Nephron progenitor cell (in vitro differentiated cells): ENCODE results near the gene UQCR11.

Experiments
- DNase-seq: peaks from one replicate; pipeline ENCODE4 v3.0.0; 2021
- H3K27ac Mint-ChIP-seq: 2 replicates; pipeline ENCODE4 v1.8.0; 2021; ENCODE audit warnings: mild to moderate bottlenecking, moderate library complexity, mixed read lengths
- H3K27me3 Mint-ChIP-seq: 2 replicates; pipeline ENCODE4 v1.8.0; 2021; ENCODE audit warnings: mild to moderate bottlenecking, low read depth, mixed read lengths; ENCODE audit not compliant: poor library complexity
- H3K36me3 Mint-ChIP-seq: 2 replicates; pipeline ENCODE4 v1.8.0; 2021; ENCODE audit warnings: low read depth, mixed read lengths
- H3K4me1 Mint-ChIP-seq: 2 replicates; pipeline ENCODE4 v1.8.0; 2021; ENCODE audit warnings: mixed read lengths
- H3K4me3 Mint-ChIP-seq: 2 replicates; pipeline ENCODE4 v1.8.0; 2021; ENCODE audit warnings: mild to moderate bottlenecking, moderate library complexity, mixed read lengths
- H3K9me3 Mint-ChIP-seq: 2 replicates; pipeline ENCODE4 v1.8.0; 2021; ENCODE audit warnings: mild to moderate bottlenecking, moderate library complexity, mixed read lengths
- CTCF ChIP-seq: fragments of 200-600 bp; sonication (generic); IDR thresholded peaks from 2 replicates; pipeline ENCODE4 v1.5.0; 2021; ENCODE audit warnings: antibody characterized with exemption

Gene UQCR11

GRCh38 chr19:1561236-1561842 lies 43.9 kb downstream of the UQCR11 start:
- H3K27me3 Mint-ChIP-seq = no peaks in the 10 kb centered on the region
- peaks cover 64% of the 10 kb centered on the region for H3K36me3 Mint-ChIP-seq
- no peak for DNase-seq
- no peak for TF ChIP-seq CTCF
- peaks cover 20% of the 10 kb centered on the region for H3K4me1 Mint-ChIP-seq
- no peak overlapping the region for H3K27ac Mint-ChIP-seq
- no peak overlapping the region for H3K4me3 Mint-ChIP-seq
- no peaks in the 10 kb centered on the region for H3K9me3 Mint-ChIP-seq

- no peak overlapping the region for H3K4me3 Mint-ChIP-seq
- DNase-seq = no peak
- no peaks in the 10 kb centered on the region for H3K27me3 Mint-ChIP-seq
- H3K4me1 Mint-ChIP-seq = peaks cover 17% of the 10 kb centered on the region
- peaks cover 61% of the 10 kb centered on the region for H3K36me3 Mint-ChIP-seq
- H3K27ac Mint-ChIP-seq = no peak overlapping the region
- H3K9me3 Mint-ChIP-seq = no peaks in the 10 kb centered on the region
- no peak for TF ChIP-seq CTCF
These were observed 44.9 kb downstream of the UQCR11 start for GRCh38 chr19:1560286-1560882.

DNA sequence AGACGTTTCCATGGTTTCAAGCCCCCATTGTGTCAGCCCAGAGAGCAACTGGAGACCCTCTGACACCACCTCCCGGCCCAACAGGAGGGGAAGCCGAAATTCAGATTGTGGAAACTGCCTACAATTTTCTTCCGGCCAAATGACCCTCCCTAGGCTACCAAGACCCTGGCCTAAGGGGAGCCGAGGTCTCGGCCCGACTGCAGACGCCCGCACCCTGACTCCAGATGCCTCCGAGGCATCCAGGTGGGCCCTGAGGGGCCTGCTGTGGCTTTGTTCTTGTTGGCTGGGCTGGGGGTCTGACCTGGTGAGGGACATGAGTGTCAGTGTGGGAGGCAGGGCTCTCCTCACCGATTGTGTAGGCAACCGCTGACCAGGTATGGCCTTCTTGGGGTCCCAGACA lies 46.7 kb downstream of the UQCR11 start:
- Mint-ChIP-seq H3K4me1 (peaks cover 13% of the 10 kb centered on the region), H3K27ac (peak overlapping the region; percentile 86), H3K36me3 (peaks cover 52% of the 10 kb centered on the region), H3K9me3 (no peaks in the 10 kb centered on the region), H3K27me3 (no peaks in the 10 kb centered on the region), H3K4me3 (no peak overlapping the region)
- no peak for DNase-seq
- TF ChIP-seq CTCF = no peak

- no peaks in the 10 kb centered on the region for H3K27me3 Mint-ChIP-seq
- H3K36me3 Mint-ChIP-seq = peaks cover 39% of the 10 kb centered on the region
- H3K4me3 Mint-ChIP-seq = no peak overlapping the region
- peaks cover 6% of the 10 kb centered on the region for H3K9me3 Mint-ChIP-seq
- DNase-seq = no peak
- no peak for TF ChIP-seq CTCF
- H3K27ac Mint-ChIP-seq = no peak overlapping the region
- peaks cover 9% of the 10 kb centered on the region for H3K4me1 Mint-ChIP-seq
These were observed 48.7 kb downstream of the UQCR11 start for GRCh38 chr19:1556390-1557070.

DNA sequence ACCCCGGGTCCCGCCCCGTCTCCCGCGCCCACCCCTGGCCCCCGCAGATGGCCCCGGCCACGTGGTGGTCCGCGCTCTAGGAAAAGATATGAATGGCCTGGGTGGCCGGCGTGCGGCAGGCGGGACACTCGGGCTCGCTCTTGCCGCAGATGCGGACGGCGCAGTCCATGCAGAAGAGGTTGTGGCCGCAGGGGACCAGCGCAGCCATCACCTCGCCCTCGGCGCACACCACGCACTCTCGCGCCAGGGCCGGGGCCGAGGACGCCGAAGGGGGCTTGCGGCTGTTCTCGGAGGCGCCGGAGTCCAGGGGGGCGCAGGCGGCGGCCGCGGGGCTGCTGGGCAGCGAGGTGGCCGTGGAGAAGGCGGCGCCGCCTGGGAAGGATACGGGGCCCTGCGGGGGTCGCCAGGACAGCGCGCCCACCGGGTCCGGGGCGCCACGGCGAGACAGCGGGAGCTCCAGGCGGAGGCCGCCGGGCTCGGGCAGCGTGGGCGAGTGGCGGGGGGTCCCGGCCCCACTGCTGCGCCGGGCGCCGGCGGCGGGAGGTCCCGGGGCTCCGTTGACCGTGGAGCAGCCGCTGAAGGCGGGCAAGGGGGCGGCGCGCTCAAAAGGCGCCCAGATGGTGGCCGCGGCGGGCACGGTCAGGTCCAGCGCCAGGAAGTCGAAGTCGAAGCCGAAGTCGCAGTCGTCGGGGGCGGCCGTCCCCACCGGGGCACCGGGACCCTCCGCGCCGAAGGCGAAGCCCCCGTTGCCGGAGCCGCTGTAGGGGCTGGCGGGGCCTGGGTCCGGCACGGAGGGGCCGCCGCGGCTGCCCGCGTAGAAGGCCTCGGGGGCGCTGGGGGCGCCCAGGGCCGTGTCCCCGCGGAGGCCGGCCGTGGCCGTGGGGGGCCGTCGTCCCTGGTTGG lies 49.5 kb downstream of the UQCR11 start:
- TF ChIP-seq CTCF = no peak
- no peak overlapping the region for H3K27ac Mint-ChIP-seq
- DNase-seq = no peak
- H3K4me3 Mint-ChIP-seq = no peak overlapping the region
- peaks cover 6% of the 10 kb centered on the region for H3K9me3 Mint-ChIP-seq
- no peaks in the 10 kb centered on the region for H3K27me3 Mint-ChIP-seq
- peaks cover 33% of the 10 kb centered on the region for H3K36me3 Mint-ChIP-seq
- peaks cover 5% of the 10 kb centered on the region for H3K4me1 Mint-ChIP-seq
